A549 (cell line): ENCODE data around the gene GAS7. TPM values are rescaled to one million over a fixed set of nuclear protein-coding genes. Genes with fewer than 3 reads are reported as not detected.

ENCODE experiments used
- ATAC-seq, 2 experiments: fragments of 200-7000 bp in 1 of 2; fragments of >200 bp in 1 of 2; cut with Nextera tagmentation in 1 of 2; cut with Tn5 transposase in 1 of 2; 3 replicates each; pipeline versions ENCODE4 v1.8.0 to v1.9.1; 2018 to 2020; ENCODE audit warnings: mild to moderate bottlenecking in 1 of 2, moderate library complexity in 1 of 2
- CTCF ChIA-PET: fragments of 300-600 bp; sonication (Branson Sonifier 250); formaldehyde crosslinking; extraction: SDS; loops from one replicate; lab custom pipeline; 2021; ENCODE audit warnings: antibody characterized with exemption, inconsistent platforms; lab: Yijun Ruan, JAX
- POLR2A ChIA-PET: fragments of 350-600 bp; formaldehyde crosslinking; extraction: SDS; loops from one replicate; lab custom pipeline; 2021; ENCODE audit warnings: antibody characterized with exemption, inconsistent platforms; lab: Yijun Ruan, JAX
- DNase-seq, 2 experiments: peaks; one replicate each; pipeline versions ENCODE4 v3.0.0 to v3.0.0-alpha.2; 2011 to 2016; ENCODE audit warnings: low read depth in 1 of 2, low spot score in 1 of 2
- FAIRE-seq: peaks from 2 replicates; lab custom pipeline; 2011; peaks lifted over from hg19 to GRCh38; lab: Jason Lieb, UNC
- H3K27ac ChIP-seq, 2 experiments: fragments of >200 bp; sonication (Bioruptor Twin); formaldehyde crosslinking; 3 replicates each; pipeline ENCODE4 v1.5.1; 2016 to 2017
- H3K4me1 ChIP-seq: fragments of >200 bp; sonication (Bioruptor Twin); formaldehyde crosslinking; 3 replicates; pipeline ENCODE4 v1.6.1; 2016
- H3K4me2 ChIP-seq: fragments of >200 bp; sonication (Bioruptor Twin); formaldehyde crosslinking; 3 replicates; pipeline ENCODE4 v1.6.1; 2016
- H3K4me3 ChIP-seq: fragments of >200 bp; sonication (Bioruptor Twin); formaldehyde crosslinking; 3 replicates; pipeline ENCODE4 v1.5.1; 2016
- H3K9me3 ChIP-seq: fragments of >200 bp; sonication (Bioruptor Twin); formaldehyde crosslinking; 3 replicates; pipeline ENCODE4 v1.6.1; 2016
- ATOH8 ChIP-seq: fragments of 250-450 bp; sonication (Bioruptor Pico); IDR thresholded peaks from 2 replicates; pipeline ENCODE4 v1.5.0; 2020; ENCODE audit warnings: low read depth, mild to moderate bottlenecking, moderate library complexity
- CBX2 ChIP-seq: fragments of 200-600 bp; sonication (generic); IDR thresholded peaks from 2 replicates; pipeline ENCODE4 v1.6.1; 2016; ENCODE audit warnings: low read depth, mild to moderate bottlenecking, borderline replicate concordance
- CBX8 ChIP-seq: fragments of 200-600 bp; sonication (generic); IDR thresholded peaks from 2 replicates; pipeline ENCODE4 v1.6.1; 2016
- CHD2 ChIP-seq: fragments of 150-350 bp; IDR thresholded peaks from 2 replicates; pipeline ENCODE4 v1.6.1; 2014; ENCODE audit warnings: low read length; ENCODE audit not compliant: partially characterized antibody
- EHMT2 ChIP-seq: fragments of 200-600 bp; sonication (generic); IDR thresholded peaks from 2 replicates; pipeline ENCODE4 v1.6.1; 2016; ENCODE audit warnings: antibody characterized with exemption, low read depth, mild to moderate bottlenecking, moderate library complexity
- ELK1 ChIP-seq: fragments of 150-350 bp; IDR thresholded peaks from 2 replicates; pipeline ENCODE4 v1.6.1; 2014; ENCODE audit warnings: low read depth, mild to moderate bottlenecking, low read length
- EP300 ChIP-seq, 2 experiments: fragments of >200 bp; sonication (Bioruptor Twin); formaldehyde crosslinking; IDR thresholded peaks; 2 replicates in 1 of 2; 3 replicates in 1 of 2; pipeline ENCODE4 v1.6.1; 2016 to 2017
- ESRRA ChIP-seq: fragments of 150-350 bp; IDR thresholded peaks from 2 replicates; pipeline ENCODE4 v1.6.1; 2014; ENCODE audit warnings: mild to moderate bottlenecking, low read length, borderline replicate concordance
- FOSB ChIP-seq: fragments of 250-450 bp; sonication (Bioruptor Pico); IDR thresholded peaks from 2 replicates; pipeline ENCODE4 v1.5.0; 2020; ENCODE audit warnings: mild to moderate bottlenecking, moderate library complexity
- GATA3 ChIP-seq: IDR thresholded peaks from 2 replicates; pipeline ENCODE4 v1.6.1; 2012; ENCODE audit warnings: borderline replicate concordance
- HES2 ChIP-seq: fragments of >200 bp; sonication (Bioruptor Twin); formaldehyde crosslinking; IDR thresholded peaks from 2 replicates; pipeline ENCODE4 v1.6.1; 2016
- HEYL ChIP-seq: fragments of 250-450 bp; sonication (Bioruptor Pico); IDR thresholded peaks from 2 replicates; pipeline ENCODE4 v1.8.0; 2021; ENCODE audit warnings: mild to moderate bottlenecking, moderate library complexity
- HMGXB4 ChIP-seq: fragments of 250-450 bp; sonication (Bioruptor Pico); IDR thresholded peaks from 2 replicates; pipeline ENCODE4 v1.5.0; 2021; ENCODE audit warnings: mild to moderate bottlenecking, moderate library complexity, borderline replicate concordance
- HOXA7 ChIP-seq: fragments of 250-450 bp; sonication (Bioruptor Pico); IDR thresholded peaks from 2 replicates; pipeline ENCODE4 v1.5.0; 2020; ENCODE audit warnings: mild to moderate bottlenecking, moderate library complexity
- HOXB5 ChIP-seq: fragments of 250-450 bp; sonication (Bioruptor Pico); IDR thresholded peaks from 2 replicates; pipeline ENCODE4 v1.5.0; 2020; ENCODE audit warnings: mild to moderate bottlenecking, moderate library complexity
- JUN ChIP-seq, 2 experiments: fragments of >200 bp; sonication (Bioruptor Twin); formaldehyde crosslinking; IDR thresholded peaks; 2 replicates in 1 of 2; 3 replicates in 1 of 2; pipeline ENCODE4 v1.6.1; 2016 to 2017
- KDM1A ChIP-seq: fragments of 200-600 bp; sonication (generic); IDR thresholded peaks from 2 replicates; pipeline ENCODE4 v1.6.1; 2016; ENCODE audit warnings: low read depth, mild to moderate bottlenecking
- MAFK ChIP-seq: fragments of 450-650 bp; IDR thresholded peaks from 2 replicates; pipeline ENCODE4 v1.6.1; 2014; ENCODE audit not compliant: partially characterized antibody
- MAX ChIP-seq: IDR thresholded peaks from 2 replicates; pipeline ENCODE4 v1.6.1; 2012
- MAZ ChIP-seq: fragments of 150-350 bp; IDR thresholded peaks from 2 replicates; pipeline ENCODE4 v1.6.1; 2014; ENCODE audit warnings: antibody characterized with exemption, low read depth, low read length, borderline replicate concordance
- MYC ChIP-seq: IDR thresholded peaks from 2 replicates; pipeline ENCODE4 v1.6.1; 2012; ENCODE audit warnings: mild to moderate bottlenecking, inconsistent platforms, low read length, improper control_type of control experiment, borderline replicate concordance
- NFE2L2 ChIP-seq: fragments of 150-350 bp; conservative IDR thresholded peaks from 2 replicates; pipeline ENCODE4 v1.6.1; 2014; ENCODE audit warnings: low read length
- NPAS2 ChIP-seq: fragments of 250-450 bp; sonication (Bioruptor Pico); IDR thresholded peaks from 2 replicates; pipeline ENCODE4 v1.8.0; 2022; ENCODE audit warnings: mild to moderate bottlenecking, moderate library complexity, borderline replicate concordance
- PHF8 ChIP-seq: fragments of 200-600 bp; sonication (generic); IDR thresholded peaks from 2 replicates; pipeline ENCODE4 v1.6.1; 2016; ENCODE audit warnings: low read depth, mild to moderate bottlenecking, antibody characterized with exemption, moderate library complexity, borderline replicate concordance
- RAD21 ChIP-seq, 2 experiments: fragments of >200 bp in 1 of 2; sonication (Bioruptor Twin) in 1 of 2; formaldehyde crosslinking in 1 of 2; IDR thresholded peaks in 1 of 2; conservative IDR thresholded peaks in 1 of 2; 2 replicates in 1 of 2; 3 replicates in 1 of 2; pipeline ENCODE4 v1.6.1; 2012 to 2018; ENCODE audit warnings: inconsistent platforms in 1 of 2
- RARB ChIP-seq: fragments of 250-450 bp; sonication (Bioruptor Pico); IDR thresholded peaks from 2 replicates; pipeline ENCODE4 v1.8.0; 2021; ENCODE audit warnings: mild to moderate bottlenecking, moderate library complexity
- SMC3 ChIP-seq: fragments of >200 bp; sonication (Bioruptor Twin); formaldehyde crosslinking; IDR thresholded peaks from 3 replicates; pipeline ENCODE4 v1.6.1; 2018; ENCODE audit warnings: inconsistent platforms
- USF2 ChIP-seq: fragments of 450-650 bp; IDR thresholded peaks from 2 replicates; pipeline ENCODE4 v1.6.1; 2014; ENCODE audit warnings: antibody characterized with exemption
- ZNF302 ChIP-seq: fragments of 250-450 bp; sonication (Bioruptor Pico); IDR thresholded peaks from 2 replicates; pipeline ENCODE4 v1.9.0; 2021; ENCODE audit warnings: inconsistent platforms, mild to moderate bottlenecking, moderate library complexity
- WGBS: methylation state at CpG from one replicate; pipeline ENCODE4 v1.1.6; 2017; ENCODE audit errors: missing lambda C conversion rate; 5-methylcytosine and 5-hydroxymethylcytosine counted together
- polyA plus RNA-seq, 4 experiments: library from polyadenylated mRNA; depleted of rRNA in 3 of 4; stranded (reverse); fragments of >200 nt; fragmentation: RNase III in 1 of 4; extraction: RNeasy Plus Mini Kit Qiagen cat#74134 plus additional on column Dnase treatment in 1 of 4; gene quantifications; 2 replicates in 3 of 4; 3 replicates in 1 of 4; pipeline ENCODE4 v1.2.3, GENCODE V29; 2011 to 2017

The GAS7 gene
- polyA plus RNA-seq, 2 of the 4 experiments (the other 2 are of a cell fraction), result 1.3 to 1.5 TPM

- no peaks in the 10 kb centered on the region for H3K4me1 ChIP-seq
- no peak overlapping the region for H3K4me3 ChIP-seq
- H3K27ac ChIP-seq, result no peak overlapping the region
- TF ChIP-seq HMGXB4 (CRISPR knock-in tag) (no peak), HOXB5 (CRISPR knock-in tag) (no peak), ATOH8 (no peak), CHD2 (no peak), USF2 (no peak), MAX (no peak), PHF8 (no peak), HOXA7 (no peak), ZNF302 (CRISPR knock-in tag) (no peak), GATA3 (no peak), MAFK (no peak), CBX2 (no peak), RARB (CRISPR knock-in tag) (no peak), SMC3 (no peak), NFE2L2 (no peak), EHMT2 (no peak), KDM1A (no peak)
- ATAC-seq (no peak), DNase-seq (no peak), FAIRE-seq (no peak)
- H3K9me3 ChIP-seq, result peaks cover 7% of the 10 kb centered on the region; the same call in 2 of the 3 replicates
- CTCF ChIA-PET, result interaction anchor here (0.9 kb wide), 1 partner anchor 10 kb away, joined by 3 read pairs; no protein-coding TSS in a partner anchor
- WGBS, result 30% methylated on average over 3 of the region's 3 CpGs
- POLR2A ChIA-PET, result no interaction called here
- no peak overlapping the region for H3K4me2 ChIP-seq
Observed at GRCh38 chr17:10172241-10172741, 26.1 kb downstream of the GAS7 start.

GRCh38 chr17:10171581-10171981 is 26.8 kb downstream of the GAS7 start:
- no peak for FAIRE-seq
- Histone ChIP-seq H3K4me2 (no peak overlapping the region), H3K4me3 (no peak overlapping the region), H3K4me1 (no peaks in the 10 kb centered on the region), H3K9me3 (peaks cover 7% of the 10 kb centered on the region; the same call in 2 of the 3 replicates), H3K27ac (no peak overlapping the region)
- no peak for TF ChIP-seq CBX8
- no peak for TF ChIP-seq ELK1
- no peak for TF ChIP-seq MAX
- TF ChIP-seq HES2, result no peak
- no peak for TF ChIP-seq FOSB (CRISPR knock-in tag)
- TF ChIP-seq JUN (IDR thresholded peaks at IDR 0.05), result no peak
- no peak for TF ChIP-seq RAD21 (conservative IDR thresholded peaks at IDR 0.05 in 1 of 2, IDR thresholded peaks at IDR 0.05 in 1 of 2)
- no peak for TF ChIP-seq MYC
- no peak for TF ChIP-seq HEYL (CRISPR knock-in tag)
- TF ChIP-seq NPAS2 (CRISPR knock-in tag), result no peak
- no peak for TF ChIP-seq GATA3
- no peak for TF ChIP-seq RARB (CRISPR knock-in tag)
- TF ChIP-seq MAZ, result no peak
- no peak for TF ChIP-seq PHF8
- no peak for TF ChIP-seq HOXB5 (CRISPR knock-in tag)
- TF ChIP-seq ESRRA, result no peak
- TF ChIP-seq EP300 (IDR thresholded peaks at IDR 0.05), result no peak
- TF ChIP-seq HMGXB4 (CRISPR knock-in tag), result no peak
- no peak for ATAC-seq
- no peak for DNase-seq
- POLR2A ChIA-PET, result no interaction called here
- 36% methylated on average over 6 of the region's 6 CpGs for WGBS
- CTCF ChIA-PET, result interaction anchor here (0.9 kb wide), 1 partner anchor 9 kb away, joined by 3 read pairs; no protein-coding TSS in a partner anchor
